GM21723 (cell line): ENCODE data around the gene PPFIA2.

Source experiments
- ATAC-seq: cut with Tn5 transposase; IDR thresholded peaks from one replicate; pipeline ENCODE4 v1.9.1; 2021; ENCODE audit warnings: mild to moderate bottlenecking, moderate library complexity; ENCODE audit not compliant: unreplicated experiment

The PPFIA2 gene

DNA sequence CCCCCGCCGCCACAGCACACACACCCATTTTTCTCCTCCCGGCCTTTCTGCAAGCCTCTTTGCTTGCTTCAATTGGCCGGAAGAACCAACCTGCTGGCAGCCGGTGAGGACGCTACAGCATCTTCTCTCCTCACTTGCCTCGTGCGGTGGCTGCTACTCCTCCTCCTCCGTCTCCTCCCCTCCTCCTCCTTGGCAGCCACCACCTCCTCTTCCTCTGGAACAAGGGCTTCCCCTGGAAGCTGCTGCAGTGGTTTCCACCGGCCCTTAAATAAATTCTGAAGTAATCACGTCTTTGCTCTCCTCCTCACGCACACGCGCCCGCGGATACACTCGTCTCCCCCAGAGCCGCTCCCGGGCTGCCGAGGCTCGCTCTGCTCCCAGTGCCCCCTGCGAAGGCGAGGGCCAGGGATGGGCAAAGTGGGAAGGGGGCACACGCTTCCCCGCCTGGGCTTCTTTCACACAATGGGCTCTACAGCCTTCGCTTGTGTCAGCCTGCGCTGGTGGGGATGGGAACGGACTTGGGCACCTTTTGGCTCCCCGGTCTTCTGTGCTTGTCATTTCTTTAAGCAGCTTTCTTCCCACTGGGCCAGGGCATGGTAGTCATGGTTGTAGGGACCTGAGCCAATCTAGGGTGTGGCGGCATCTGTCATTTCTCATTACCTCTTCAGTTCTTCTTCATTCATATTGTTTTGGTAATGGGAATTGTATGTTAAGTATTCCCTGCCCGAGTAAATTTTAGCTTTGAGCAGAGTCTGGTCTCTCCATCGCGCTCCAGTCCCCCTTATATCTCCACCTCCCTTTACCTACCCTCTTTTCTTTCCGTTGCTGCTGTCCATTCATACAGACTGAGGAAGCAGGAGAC lies at the start of gene PPFIA2:
PPFIA2 (minus strand) TSS at position 161 of the 862 bp plus-strand sequence.
- no peak for ATAC-seq

DNA sequence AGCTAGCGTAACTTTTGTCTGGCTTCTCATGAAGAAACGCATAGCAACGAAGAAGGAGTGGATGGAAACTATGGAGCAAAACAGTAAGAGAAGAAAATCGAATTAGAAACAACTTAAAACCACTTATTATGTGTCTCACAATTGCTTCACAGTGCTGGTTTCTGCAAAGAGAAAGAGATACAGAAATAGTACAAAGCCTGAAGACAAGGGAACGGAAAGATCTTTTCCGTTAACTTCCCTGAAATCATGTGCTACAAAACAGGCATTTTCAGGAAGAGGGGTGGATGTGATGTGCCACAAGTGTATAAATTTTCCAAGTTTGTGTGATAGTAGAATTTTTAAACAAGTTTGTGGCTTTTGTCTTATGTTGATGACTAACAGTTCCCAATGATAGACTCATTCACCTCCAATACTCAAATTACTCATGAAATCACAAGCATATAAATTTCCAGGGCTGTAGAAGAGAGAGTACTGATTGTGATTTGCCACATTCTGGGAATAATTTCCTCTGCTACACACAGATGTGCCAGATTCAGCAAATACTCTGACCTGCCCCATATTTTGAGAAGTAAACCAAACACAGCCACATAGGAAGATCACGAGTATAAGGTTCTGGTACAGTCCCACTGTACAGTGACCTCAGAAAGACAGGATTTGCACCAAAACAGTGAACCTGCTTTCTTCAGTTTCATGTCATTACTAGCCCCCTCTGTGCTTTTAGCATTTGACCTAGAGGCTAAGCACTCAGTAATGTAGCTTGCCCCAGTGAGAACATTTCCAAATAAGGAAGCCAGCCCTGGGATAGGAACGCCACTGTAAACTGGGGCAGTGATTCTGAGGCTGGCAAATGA lies 41.4 kb upstream of the PPFIA2 start:
- no peak for ATAC-seq

DNA sequence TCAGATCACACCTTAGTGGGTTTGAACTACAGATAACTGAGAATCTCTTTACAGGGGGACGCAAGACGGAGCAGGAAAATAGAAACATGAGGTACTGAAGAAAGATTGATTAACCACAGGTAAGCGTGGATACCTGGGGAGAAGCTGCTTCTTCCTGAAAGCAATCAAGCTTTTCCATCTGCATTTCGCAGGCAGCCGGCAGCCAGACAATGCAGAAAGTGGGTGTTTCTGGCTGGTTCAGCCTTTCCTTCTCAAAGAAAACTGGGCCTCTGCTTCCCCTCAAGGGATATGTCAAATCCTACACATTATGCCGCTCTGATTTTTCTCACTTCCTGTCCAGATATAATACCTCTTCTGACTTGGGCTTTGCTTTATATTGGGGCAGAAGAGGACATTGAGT lies 39.1 kb upstream of the PPFIA2 start:
- no peak for ATAC-seq

DNA sequence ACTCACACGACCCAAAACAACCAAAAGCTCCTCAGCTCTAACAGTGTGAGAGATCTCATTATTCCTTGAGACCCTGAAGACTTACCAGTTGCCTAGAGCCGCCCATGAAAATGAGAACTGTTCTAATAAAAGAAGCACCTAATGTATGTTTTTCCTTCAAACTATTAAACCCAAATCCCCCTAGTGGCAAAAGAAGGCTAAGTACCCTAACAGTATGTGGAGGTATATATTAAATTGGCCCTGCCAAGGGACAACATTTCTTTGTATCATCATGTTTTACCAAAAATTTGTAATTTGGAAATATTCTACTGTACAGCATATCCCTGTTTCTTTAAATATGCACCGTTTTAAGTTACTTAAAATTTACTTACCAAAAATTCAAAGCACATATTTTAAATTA lies 38.0 kb upstream of the PPFIA2 start:
- no peak for ATAC-seq

DNA sequence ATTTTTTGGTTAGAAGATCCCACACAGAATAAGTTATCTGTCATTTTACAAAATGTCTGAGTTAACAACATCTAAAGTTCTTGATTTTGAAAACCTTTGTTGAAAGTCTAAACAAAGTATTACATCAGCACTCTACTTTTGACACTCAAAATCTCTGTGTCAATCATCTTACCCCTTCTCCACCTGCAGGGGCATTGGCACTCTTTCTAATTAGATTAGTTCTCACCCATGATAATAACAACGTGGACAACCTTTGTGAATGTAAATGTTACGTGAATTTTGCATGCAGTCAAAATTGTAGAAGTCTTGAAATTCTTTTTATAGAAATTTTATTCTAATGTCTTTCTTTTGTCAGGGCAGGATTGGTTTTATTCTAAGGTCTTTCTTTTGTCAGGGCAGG lies 33.5 kb upstream of the PPFIA2 start:
- no peak for ATAC-seq

DNA sequence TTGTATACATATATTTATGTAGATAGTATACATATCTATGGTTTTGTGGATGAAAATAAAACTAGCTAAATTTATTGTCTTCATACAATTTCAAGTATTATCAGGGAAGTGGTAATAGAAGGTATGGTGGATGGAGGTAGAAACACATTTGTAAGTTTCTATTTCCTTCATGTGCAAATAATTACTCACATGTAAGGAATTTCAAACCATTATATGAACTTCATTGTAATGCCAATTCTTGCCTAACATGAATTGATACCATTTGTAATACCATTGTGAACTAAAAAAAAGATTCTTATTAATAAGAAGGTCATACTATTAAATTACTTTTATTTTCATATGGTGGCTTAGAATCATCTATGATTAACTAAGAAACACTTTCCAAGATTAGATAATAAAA lies 20.1 kb upstream of the PPFIA2 start:
- ATAC-seq, result no peak

DNA sequence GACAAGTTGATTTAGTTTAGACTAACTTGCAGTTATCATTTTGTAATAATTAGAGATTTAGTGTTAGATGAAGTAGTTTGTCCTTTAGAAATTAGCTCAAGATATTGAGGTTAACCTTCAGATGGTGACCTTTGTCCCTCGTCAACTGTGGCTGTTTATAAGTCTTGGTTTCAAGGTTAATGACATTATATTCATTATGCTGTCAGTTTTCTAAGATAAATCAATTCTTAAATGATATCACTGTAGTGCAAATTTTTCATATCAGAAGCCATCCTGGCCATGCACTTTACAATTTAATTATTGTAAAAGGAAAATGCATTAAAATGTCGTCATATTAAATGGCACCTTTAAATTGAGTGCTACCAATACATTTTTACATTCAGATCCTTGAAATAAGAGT lies 19.6 kb upstream of the PPFIA2 start:
- no peak for ATAC-seq

DNA sequence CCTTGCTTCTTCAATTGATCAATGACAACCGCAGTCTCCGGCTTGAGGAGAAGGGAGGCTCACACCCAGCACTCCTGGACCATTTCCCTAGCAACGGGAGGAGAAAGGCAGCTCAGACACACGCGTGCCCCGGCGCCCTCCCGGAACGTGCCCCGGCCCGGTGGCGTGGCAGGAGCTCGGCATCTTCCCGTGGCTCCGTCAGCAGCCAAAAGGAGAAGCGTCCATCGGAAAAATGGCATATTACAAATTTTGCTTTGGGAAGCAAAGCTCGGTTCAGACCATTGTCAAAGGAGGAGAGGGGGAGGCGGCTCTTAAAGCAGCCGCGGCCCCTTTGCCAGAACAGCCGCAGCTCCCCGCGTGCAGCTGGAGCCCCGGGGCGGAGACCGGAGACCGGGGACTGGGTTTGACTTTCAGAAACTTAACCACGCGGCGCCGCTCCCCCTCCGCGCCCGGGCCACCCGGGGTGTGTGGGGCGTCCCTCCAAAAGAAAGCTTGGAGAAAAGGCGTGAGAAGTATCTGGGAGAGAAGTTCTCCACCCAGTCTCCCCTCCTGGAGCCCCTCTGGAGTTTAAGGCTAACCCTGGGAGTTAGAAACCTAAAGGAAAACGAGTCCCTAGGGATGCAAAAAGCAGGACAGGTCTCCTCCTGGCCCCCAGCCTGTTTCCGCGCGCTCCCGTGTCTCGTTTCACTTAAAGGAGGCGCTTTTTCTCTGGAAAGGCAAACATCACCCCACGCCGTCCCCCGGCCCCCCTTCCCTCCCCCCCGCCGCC lies 545 bp downstream of the PPFIA2 start:
- no peak for ATAC-seq

DNA sequence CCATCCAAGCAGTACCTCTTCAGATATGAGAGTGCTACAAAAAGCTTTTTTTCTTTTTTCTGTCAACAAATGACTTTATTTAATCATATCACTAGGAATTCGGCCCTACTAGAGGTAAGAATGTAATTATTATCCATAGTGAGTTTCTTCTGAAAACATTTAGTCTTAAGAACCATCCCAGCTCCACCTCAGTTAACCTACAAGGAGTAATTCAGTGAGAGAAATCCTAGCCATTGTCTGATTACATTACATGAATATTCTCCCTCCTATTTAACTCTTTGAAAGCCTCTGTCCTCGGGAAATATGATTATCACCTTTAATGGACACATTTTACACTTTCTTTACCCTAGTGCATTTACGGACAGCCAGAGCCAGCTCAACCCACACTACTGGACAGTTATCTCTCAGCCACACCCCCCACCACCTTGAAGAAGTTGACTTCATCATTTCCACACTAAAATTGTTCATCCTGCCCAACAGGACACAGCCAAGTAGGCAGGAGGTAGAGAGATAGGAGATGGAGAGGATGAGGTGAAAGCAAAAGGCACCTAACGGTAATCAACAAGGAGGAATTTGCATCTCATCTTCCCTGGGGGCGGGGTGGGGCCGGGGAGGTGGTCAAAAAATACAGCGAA lies 1.3 kb downstream of the PPFIA2 start:
- no peak for ATAC-seq

DNA sequence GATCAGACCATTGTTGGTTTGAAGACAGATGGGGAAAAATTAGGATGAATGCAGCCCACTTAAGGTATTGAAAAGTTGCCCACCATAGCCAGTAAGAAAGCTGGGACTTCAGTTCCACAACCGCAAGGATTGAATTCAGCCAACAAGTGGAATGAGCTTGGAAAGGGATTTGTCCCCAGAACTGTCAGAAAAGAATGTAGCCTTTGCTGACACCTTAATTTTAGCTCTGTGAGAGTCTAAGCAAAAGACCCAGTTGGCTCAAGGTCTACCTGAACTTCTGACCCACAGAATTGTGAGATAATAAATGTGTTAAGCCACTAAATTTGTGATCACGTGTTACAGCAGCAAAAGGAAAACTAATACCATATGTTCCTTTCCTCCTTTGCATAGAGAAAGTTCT lies 29.4 kb downstream of the PPFIA2 start:
- no peak for ATAC-seq

DNA sequence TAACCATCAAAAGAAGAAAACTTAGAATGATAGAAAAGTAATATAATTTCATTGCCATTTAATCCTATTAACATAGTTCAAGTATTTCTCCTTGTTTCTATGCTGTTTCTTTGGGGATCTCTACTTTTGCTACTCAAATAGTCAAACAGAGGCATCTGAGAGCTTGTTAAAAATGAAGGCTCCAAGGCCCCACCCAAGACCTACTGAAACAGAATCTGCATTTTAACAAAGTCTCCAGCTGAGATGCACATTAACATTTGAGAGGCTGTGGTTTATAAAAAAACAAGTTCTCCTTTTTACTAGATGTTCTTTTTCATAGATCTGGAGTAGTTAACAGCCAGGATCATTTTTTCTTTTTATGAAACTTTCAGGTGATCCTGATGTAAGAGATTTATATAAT lies 31.8 kb downstream of the PPFIA2 start:
- ATAC-seq, result no peak

DNA sequence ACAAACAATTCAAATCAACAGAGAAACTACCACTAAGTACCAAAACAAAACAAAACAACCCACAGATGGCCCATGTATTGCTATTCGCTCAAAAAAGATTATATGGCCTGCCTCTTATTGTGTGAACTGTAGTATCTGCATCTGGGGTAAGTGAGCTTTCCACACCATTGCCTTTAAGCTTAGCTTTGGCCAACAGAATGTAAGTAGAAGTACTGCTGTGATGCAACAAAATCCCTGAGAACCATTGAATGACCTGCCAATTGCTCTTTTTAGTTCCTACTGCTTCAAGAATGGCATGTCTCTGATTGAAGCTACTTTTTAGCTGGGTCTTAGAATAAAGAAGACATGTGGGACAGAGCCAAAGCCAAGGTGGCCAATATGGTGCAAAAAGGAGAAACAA lies 32.5 kb downstream of the PPFIA2 start:
- no peak for ATAC-seq

DNA sequence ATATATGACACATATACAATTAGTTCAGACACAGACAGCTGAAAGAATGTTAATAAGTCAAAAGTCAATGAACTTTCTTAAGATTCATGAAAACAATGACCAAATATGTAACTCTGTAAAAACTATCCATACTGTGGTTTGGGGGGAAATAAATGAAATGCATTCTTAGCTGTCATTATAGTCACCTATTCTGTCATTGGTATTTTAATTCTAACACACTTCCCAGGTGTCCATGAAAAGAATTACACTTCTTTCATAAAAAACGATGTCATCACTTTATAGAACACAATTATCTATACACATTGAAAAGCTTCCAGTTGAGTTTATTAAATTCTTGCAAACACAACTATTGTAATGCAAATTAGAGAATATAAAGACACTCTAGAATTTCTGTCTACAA lies 35.8 kb downstream of the PPFIA2 start:
- no peak for ATAC-seq

DNA sequence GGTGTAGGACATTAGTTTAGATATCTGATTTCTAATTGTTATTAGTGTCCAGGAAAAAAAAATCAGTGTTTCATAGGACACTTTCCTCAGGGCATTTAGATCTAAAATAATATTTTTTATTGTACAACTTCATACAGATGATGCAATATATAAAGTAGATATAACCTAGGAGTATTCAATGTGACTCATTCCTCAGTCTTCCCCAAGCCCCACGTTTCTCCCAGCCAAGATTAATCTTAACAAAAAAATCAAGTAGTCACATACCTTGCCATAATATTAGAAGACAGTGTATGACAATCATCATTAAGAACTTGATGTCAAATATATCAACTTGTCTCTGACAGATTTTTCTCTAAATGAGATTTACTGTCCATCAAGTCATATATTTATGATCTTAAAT lies 37.1 kb downstream of the PPFIA2 start:
- no peak for ATAC-seq

DNA sequence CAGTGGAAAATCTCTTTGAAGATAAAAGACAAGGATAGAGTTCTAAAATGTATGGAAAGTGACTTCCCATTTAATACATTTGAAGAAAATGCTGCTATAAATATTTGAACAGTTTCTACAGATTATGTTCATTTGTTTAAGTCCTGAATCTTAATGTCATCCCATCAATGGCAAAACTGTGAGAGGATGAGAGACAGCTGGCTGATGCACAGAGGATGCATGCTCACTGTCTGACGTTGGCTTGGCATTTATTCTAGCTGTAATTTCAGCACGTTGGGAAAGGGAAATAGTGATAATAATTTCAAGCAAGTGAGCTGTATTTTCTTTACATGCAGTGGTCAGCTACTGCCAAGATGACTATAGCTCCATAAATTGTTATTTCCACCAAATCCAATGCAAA lies 40.5 kb downstream of the PPFIA2 start:
- ATAC-seq, result no peak

DNA sequence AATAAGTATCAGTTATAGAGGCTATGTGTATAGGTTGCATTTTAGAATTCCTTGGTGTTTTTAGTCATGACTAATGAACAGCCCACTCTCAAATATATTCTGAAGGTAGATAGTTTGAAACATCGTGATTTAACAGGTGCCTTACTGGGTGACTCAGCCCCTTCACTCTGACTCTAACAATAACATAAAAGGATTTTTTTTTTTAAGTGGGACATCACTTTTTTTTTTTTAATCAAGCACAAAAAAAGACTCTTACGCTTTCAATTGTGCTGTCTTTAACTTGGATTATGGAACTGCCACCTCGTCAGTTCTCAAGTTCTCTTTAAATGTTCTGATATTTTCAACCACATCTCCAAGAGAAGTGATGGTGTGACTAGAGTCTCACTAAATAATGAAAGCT lies 46.6 kb downstream of the PPFIA2 start:
- ATAC-seq, result no peak

DNA sequence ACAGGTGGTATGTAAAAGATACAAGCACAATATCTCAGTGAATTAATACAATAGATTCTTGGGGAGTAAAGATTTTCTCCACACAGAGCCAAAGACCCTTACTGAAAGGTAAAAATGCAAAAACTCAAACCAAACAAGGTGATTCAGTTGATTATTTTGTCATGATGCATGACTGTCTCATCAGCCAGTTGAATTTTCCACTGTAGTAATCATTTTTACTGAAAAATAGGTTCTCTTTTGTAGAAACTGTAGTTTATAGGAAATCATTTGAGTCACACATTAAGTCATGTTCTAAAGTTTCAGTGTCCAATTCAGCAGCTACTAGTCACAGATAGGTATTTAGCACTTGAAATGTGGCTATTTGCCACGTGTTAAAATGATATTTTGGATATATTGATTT lies 53.6 kb downstream of the PPFIA2 start:
- ATAC-seq, result no peak

DNA sequence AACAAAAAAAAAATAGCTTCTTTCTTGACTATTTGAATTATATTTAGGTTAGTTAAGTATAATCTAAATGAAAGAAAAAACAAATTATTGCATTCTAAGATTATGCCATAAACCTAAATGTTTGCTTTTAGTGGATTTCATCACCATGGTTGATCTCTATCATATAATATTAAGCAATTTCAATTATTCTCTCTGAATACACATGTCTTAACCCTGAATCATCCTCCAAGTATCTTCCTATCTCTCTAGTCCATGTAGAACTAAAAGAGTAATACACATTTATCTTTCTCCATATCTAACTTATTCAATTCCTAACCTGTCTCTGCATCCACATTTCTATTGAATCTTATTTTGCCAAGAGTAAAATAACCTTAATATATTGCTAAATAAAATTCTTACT lies 59.6 kb downstream of the PPFIA2 start:
- ATAC-seq, result no peak

DNA sequence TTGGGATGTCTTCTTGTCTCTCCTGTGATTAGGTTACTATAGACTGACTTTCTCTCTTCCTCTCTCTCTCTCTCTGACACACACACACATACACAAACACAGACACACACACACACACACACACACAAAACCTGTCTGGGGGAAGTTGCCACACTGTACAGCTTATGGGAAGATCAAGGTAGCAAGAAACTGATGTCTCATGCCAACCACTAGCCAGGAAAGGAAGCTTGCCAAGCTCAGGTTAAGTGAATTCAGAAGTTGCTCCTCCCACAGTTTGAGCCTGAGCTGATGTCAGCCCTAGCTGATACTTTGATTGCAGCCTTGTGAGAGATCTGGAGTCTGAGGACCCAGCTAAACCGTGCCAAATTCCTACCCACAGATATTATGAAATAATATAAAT lies 67.1 kb downstream of the PPFIA2 start:
- ATAC-seq, result no peak

DNA sequence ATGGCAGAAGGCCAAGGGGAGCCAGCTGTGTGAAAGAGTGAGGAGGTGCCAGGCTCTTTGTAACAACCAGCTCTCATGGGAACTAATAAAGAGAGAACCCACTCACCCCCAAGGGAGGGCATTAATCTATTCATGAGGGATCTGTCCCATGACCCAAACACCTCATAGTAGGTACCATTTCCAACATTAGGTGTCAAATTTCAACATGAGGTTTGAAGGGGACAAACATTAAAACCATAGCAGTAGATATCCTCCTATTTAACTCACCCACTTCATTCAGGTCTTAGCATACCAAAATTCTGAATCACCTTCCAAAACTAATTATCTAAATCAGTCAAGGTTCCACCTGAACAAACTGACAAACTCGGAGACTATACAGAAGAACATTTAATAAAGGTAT lies 75.3 kb downstream of the PPFIA2 start:
- ATAC-seq, result no peak

DNA sequence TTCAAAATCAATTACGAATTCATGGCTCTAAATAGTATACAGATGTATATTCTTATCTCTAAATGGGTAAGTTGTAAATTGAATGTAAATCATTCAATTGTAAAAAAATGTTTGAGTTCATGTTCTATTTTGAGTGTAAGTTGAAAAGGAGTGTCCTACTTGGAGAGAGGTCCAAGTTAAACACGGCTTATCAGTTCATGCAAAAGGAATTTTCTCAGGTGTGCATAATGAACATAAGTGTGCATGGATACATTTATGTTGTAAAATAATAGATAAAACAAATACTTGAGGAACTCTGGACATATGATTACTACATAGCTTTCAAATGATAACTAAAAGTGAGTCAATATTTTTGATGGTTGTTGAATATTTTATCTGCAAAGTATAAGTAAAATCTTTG lies 79.5 kb downstream of the PPFIA2 start:
- ATAC-seq, result no peak
